CD14-positive monocyte (primary cell): ENCODE data around the gene ELMOD1. TPM values are rescaled to one million over a fixed set of nuclear protein-coding genes. Genes with fewer than 3 reads are reported as not detected.

Experiments
- DNase-seq, 3 donors: peaks; one replicate each; pipeline ENCODE4 v3.0.0-alpha.2; 2011 to 2022
- H2AFZ ChIP-seq: 2 replicates; pipeline ENCODE4 v1.6.0; 2012; ENCODE audit warnings: mild to moderate bottlenecking, low read depth, low read length, inconsistent platforms; ENCODE audit not compliant: insufficient read depth, poor library complexity, severe bottlenecking
- H3K27ac ChIP-seq, 2 donors: 1 replicate in 1 of 2; 2 replicates in 1 of 2; pipeline ENCODE4 v1.5.1; 2012 to 2013; ENCODE audit warnings: low read length in 2 of 2, control low read depth in 1 of 2, inconsistent platforms in 1 of 2, low read depth in 1 of 2, mild to moderate bottlenecking in 1 of 2
- H3K27me3 ChIP-seq, 2 donors: one replicate each; pipeline versions ENCODE4 v1.6.0 to v1.6.1; 2011 to 2013; ENCODE audit warnings: low read length in 2 of 2; ENCODE audit not compliant: control insufficient read depth in 2 of 2, insufficient read depth in 2 of 2
- H3K36me3 ChIP-seq, 2 donors: replicated peaks in 1 of 2; 1 replicate in 1 of 2; 2 replicates in 1 of 2; pipeline versions ENCODE4 v1.5.1 to v1.6.1; 2012 to 2013; ENCODE audit warnings: low read length in 2 of 2, control low read depth in 1 of 2, inconsistent platforms in 1 of 2, mild to moderate bottlenecking in 1 of 2; ENCODE audit not compliant: insufficient read depth in 2 of 2, control insufficient read depth in 1 of 2
- H3K4me1 ChIP-seq, 2 donors: 1 replicate in 1 of 2; 2 replicates in 1 of 2; pipeline versions ENCODE4 v1.5.1 to v1.6.1; 2012 to 2013; ENCODE audit warnings: low read length in 2 of 2, control low read depth in 1 of 2, inconsistent platforms in 1 of 2, mild to moderate bottlenecking in 1 of 2, moderate library complexity in 1 of 2; ENCODE audit not compliant: insufficient read depth in 2 of 2, control insufficient read depth in 1 of 2
- H3K4me2 ChIP-seq: replicated peaks from 2 replicates; pipeline ENCODE3; 2012; ENCODE audit warnings: low read length, moderate library complexity, mild to moderate bottlenecking; ENCODE audit not compliant: poor library complexity, severe bottlenecking; ENCODE audit errors: extremely low read depth
- H3K4me3 ChIP-seq, 3 experiments: fragments of 200-600 bp in 1 of 3; sonication (generic) in 1 of 3; replicated peaks in 1 of 3; 1 replicate in 2 of 3; 2 replicates in 1 of 3; pipeline ENCODE4 v1.5.1; 2011 to 2013; ENCODE audit warnings: low read length in 3 of 3, mild to moderate bottlenecking in 3 of 3, control low read depth in 2 of 3, low read depth in 2 of 3, inconsistent platforms in 1 of 3, moderate library complexity in 1 of 3
- H3K79me2 ChIP-seq: 2 replicates; pipeline ENCODE4 v1.6.0; 2012; ENCODE audit warnings: mild to moderate bottlenecking, control low read depth, inconsistent platforms, low read length, moderate library complexity; ENCODE audit not compliant: insufficient read depth
- H3K9ac ChIP-seq: 2 replicates; pipeline ENCODE4 v1.6.0; 2017; ENCODE audit warnings: low read length, mild to moderate bottlenecking; ENCODE audit not compliant: insufficient read depth, poor library complexity, severe bottlenecking
- H3K9me3 ChIP-seq, 2 donors: replicated peaks in 1 of 2; 1 replicate in 1 of 2; 2 replicates in 1 of 2; pipeline versions ENCODE4 v1.5.1 to v1.6.1; 2012 to 2013; ENCODE audit warnings: low read length in 2 of 2, control low read depth in 1 of 2; ENCODE audit not compliant: control insufficient read depth in 1 of 2, insufficient read depth in 1 of 2
- H4K20me1 ChIP-seq: 2 replicates; pipeline ENCODE4 v1.6.0; 2012; ENCODE audit warnings: mild to moderate bottlenecking, low read length, control low read depth, moderate library complexity; ENCODE audit not compliant: insufficient read depth
- H3K27ac Mint-ChIP-seq, 7 donors: one replicate each; pipeline ENCODE4 v1.8.0; 2020; ENCODE audit warnings: mild to moderate bottlenecking in 7 of 7, mixed read lengths in 7 of 7, moderate library complexity in 6 of 7, inconsistent platforms in 2 of 7
- H3K27me3 Mint-ChIP-seq, 3 donors: one replicate each; pipeline ENCODE4 v1.8.0; 2021 to 2022; ENCODE audit warnings: low read depth in 3 of 3, mild to moderate bottlenecking in 3 of 3, mixed read lengths in 3 of 3, moderate library complexity in 3 of 3, inconsistent platforms in 1 of 3
- H3K36me3 Mint-ChIP-seq, 2 donors: one replicate each; pipeline ENCODE4 v1.8.0; 2020; ENCODE audit warnings: mixed read lengths in 2 of 2, inconsistent platforms in 1 of 2, mild to moderate bottlenecking in 1 of 2
- H3K4me1 Mint-ChIP-seq: one replicate; pipeline ENCODE4 v1.8.0; 2020; ENCODE audit warnings: mild to moderate bottlenecking, mixed read lengths
- H3K4me3 Mint-ChIP-seq, 2 donors: one replicate each; pipeline ENCODE4 v1.8.0; 2020; ENCODE audit warnings: mild to moderate bottlenecking in 2 of 2, mixed read lengths in 2 of 2, moderate library complexity in 1 of 2
- H3K9me3 Mint-ChIP-seq, 7 donors: one replicate each; pipeline ENCODE4 v1.8.0; 2020 to 2022; ENCODE audit warnings: mixed read lengths in 7 of 7, mild to moderate bottlenecking in 6 of 7, moderate library complexity in 6 of 7, inconsistent platforms in 2 of 7
- CTCF ChIP-seq: fragments of 200-600 bp; IDR thresholded peaks from one replicate; pipeline ENCODE4 v1.8.0; 2022; ENCODE audit warnings: antibody characterized with exemption, mild to moderate bottlenecking
- WGBS: methylation state at CpG from one replicate; pipeline ENCODE4 v1.1.5; 2013; ENCODE audit warnings: missing lambda C conversion rate; ENCODE audit not compliant: insufficient coverage; 5-methylcytosine and 5-hydroxymethylcytosine counted together
- intact Hi-C, 2 donors: fragments of 100-400 bp; cut with micrococcal nuclease; formaldehyde crosslinking; loops; one replicate each; pipeline versions ENCODE4 v1.15.0 to v1.15.1; 2023
- polyA plus RNA-seq, 3 donors: library from polyadenylated mRNA; depleted of rRNA in 1 of 3; unstranded in 2 of 3; stranded (reverse) in 1 of 3; fragments of 300-500 nt in 2 of 3; fragments of >200 nt in 1 of 3; fragmentation: Illumina TruSeq in 2 of 3; gene quantifications; 1 replicate in 2 of 3; 2 replicates in 1 of 3; pipeline ENCODE4 v1.2.3, GENCODE V29; 2012 to 2021

ELMOD1 gene
- polyA plus RNA-seq, 3 donors = not detected

GRCh38 chr11:107666911-107667613 is 76.1 kb downstream of the ELMOD1 start:
- WGBS = 83% methylated on average over 2 of the region's 8 CpGs
- H3K27ac ChIP-seq = no peak overlapping the region
- H3K79me2 ChIP-seq = no peaks in the 10 kb centered on the region
- peaks cover 0 to 3% of the 10 kb centered on the region in 2 donors for H3K27me3 ChIP-seq
- H2AFZ ChIP-seq = no peak overlapping the region
- H3K9ac ChIP-seq = no peak overlapping the region
- H3K4me1 Mint-ChIP-seq = no peaks in the 10 kb centered on the region
- H3K27ac Mint-ChIP-seq = no peak overlapping the region
- no peaks in the 10 kb centered on the region for H3K9me3 Mint-ChIP-seq
- no peak overlapping the region for H3K4me3 Mint-ChIP-seq
- H3K4me3 ChIP-seq = no peak overlapping the region
- no peak for DNase-seq
- H3K36me3 Mint-ChIP-seq = no peaks in the 10 kb centered on the region
- no peaks in the 10 kb centered on the region for H3K4me1 ChIP-seq
- no peaks in the 10 kb centered on the region for H4K20me1 ChIP-seq
- TF ChIP-seq CTCF = no peak
- H3K9me3 ChIP-seq = no peaks in the 10 kb centered on the region
- H3K27me3 Mint-ChIP-seq = peaks cover 2 to 9% (median 7%) of the 10 kb centered on the region in 3 donors
- no peak overlapping the region for H3K4me2 ChIP-seq
- intact Hi-C loops = no loop called here
- H3K36me3 ChIP-seq = no peaks in the 10 kb centered on the region

DNA sequence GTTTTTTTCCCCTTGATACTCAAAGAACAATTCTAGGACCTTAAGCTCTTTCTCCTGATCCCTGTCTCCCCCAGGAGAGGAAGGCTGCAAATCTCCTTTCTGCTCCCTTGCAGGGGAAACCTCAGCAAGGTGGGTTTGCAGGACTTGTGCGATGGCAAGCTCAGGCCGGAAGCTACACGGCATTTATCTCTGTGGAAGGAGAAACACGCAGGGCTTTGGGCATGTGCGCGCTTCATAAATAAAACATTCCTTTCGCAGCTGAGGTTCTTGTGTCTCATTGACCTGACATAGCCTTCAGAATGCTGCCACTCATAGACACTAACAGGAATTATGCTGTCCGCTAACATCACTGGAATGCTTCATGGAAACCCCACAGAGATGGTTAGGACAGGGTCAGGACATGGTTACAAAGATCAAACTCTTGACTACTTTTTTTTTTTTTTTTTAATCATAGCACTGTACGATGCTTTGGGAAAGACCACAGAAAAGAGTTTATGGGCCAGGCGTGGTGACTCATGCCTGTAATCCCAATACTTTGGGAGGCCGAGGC is 78.3 kb downstream of the ELMOD1 start:
- no peaks in the 10 kb centered on the region for H3K79me2 ChIP-seq
- 98% methylated on average over 8 of the region's 11 CpGs for WGBS
- no peak overlapping the region for H3K27ac Mint-ChIP-seq
- no peak overlapping the region for H3K4me3 Mint-ChIP-seq
- H3K36me3 Mint-ChIP-seq = no peaks in the 10 kb centered on the region
- H3K9me3 Mint-ChIP-seq = peaks cover 0 to 3% (median 0%) of the 10 kb centered on the region in 7 donors
- no peak overlapping the region for H2AFZ ChIP-seq
- H3K36me3 ChIP-seq = no peaks in the 10 kb centered on the region
- peaks cover 2 to 7% (median 6%) of the 10 kb centered on the region in 3 donors for H3K27me3 Mint-ChIP-seq
- H3K9ac ChIP-seq = no peak overlapping the region
- H3K4me1 Mint-ChIP-seq = no peaks in the 10 kb centered on the region
- intact Hi-C loops = no loop called here
- no peak overlapping the region for H3K27ac ChIP-seq
- H3K4me1 ChIP-seq = no peaks in the 10 kb centered on the region
- H3K4me2 ChIP-seq = no peak overlapping the region
- no peak for DNase-seq
- peaks cover 0 to 3% of the 10 kb centered on the region in 2 donors for H3K27me3 ChIP-seq
- no peak overlapping the region for H3K4me3 ChIP-seq
- H4K20me1 ChIP-seq = no peaks in the 10 kb centered on the region
- TF ChIP-seq CTCF = no peak
- H3K9me3 ChIP-seq = no peaks in the 10 kb centered on the region
